ENCODE data around the gene ARFGEF2. TPM values are rescaled to one million over a fixed set of nuclear protein-coding genes. Genes with fewer than 3 reads are reported as not detected.

Gene ARFGEF2
- total RNA-seq, 1 experiment from 2014 or later, result 30.3 TPM

GRCh38 chr20:48953653-48954052 lies 32.1 kb downstream of the ARFGEF2 start:
- H3K9me3 Mint-ChIP-seq (ENCODE audit: unreplicated experiment), result no peaks in the 10 kb centered on the region
- peaks cover 75% of the 10 kb centered on the region for H3K36me3 Mint-ChIP-seq (ENCODE audit: insufficient read depth, unreplicated experiment)
- intact Hi-C loops (cut with micrococcal nuclease), result no loop called here
- no peak overlapping the region for H3K4me3 Mint-ChIP-seq (ENCODE audit: unreplicated experiment)
- no peak for DNase-seq (ENCODE audit: unreplicated experiment)
- TF ChIP-seq CTCF (IDR thresholded peaks at IDR 0.05; ENCODE audit: unreplicated experiment), result no peak
- no peak overlapping the region for H3K27ac Mint-ChIP-seq (ENCODE audit: low read depth, unreplicated experiment)
- POLR2A ChIA-PET, result interaction anchor here (0.6 to 1.6 kb wide), 2 partner anchors 10 to 38 kb away, joined by 3 to 6 read pairs; no protein-coding TSS in a partner anchor
- CTCF ChIA-PET, result interaction anchor here (0.6 to 0.8 kb wide), 2 partner anchors 241 to 296 kb away, joined by 3 read pairs; no protein-coding TSS in a partner anchor
- H3K27me3 Mint-ChIP-seq (ENCODE audit: insufficient read depth, unreplicated experiment), result no peaks in the 10 kb centered on the region
- H3K4me1 Mint-ChIP-seq (ENCODE audit: insufficient read depth, unreplicated experiment), result no peaks in the 10 kb centered on the region
- no TSS peak for BruUV-seq (replicated peaks)

- TF ChIP-seq CTCF (IDR thresholded peaks at IDR 0.05; ENCODE audit: unreplicated experiment), result no peak
- Mint-ChIP-seq H3K36me3 (ENCODE audit: insufficient read depth, unreplicated experiment) (peaks cover 78% of the 10 kb centered on the region), H3K9me3 (ENCODE audit: unreplicated experiment) (no peaks in the 10 kb centered on the region), H3K27ac (ENCODE audit: low read depth, unreplicated experiment) (no peak overlapping the region), H3K4me1 (ENCODE audit: insufficient read depth, unreplicated experiment) (no peaks in the 10 kb centered on the region), H3K4me3 (ENCODE audit: unreplicated experiment) (no peak overlapping the region), H3K27me3 (ENCODE audit: insufficient read depth, unreplicated experiment) (no peaks in the 10 kb centered on the region)
- DNase-seq (ENCODE audit: unreplicated experiment), result no peak
- ChIA-PET POLR2A (no interaction called here), CTCF (interaction anchor here (0.6 kb wide), 1 partner anchor 71 kb away, joined by 3 read pairs; no protein-coding TSS in a partner anchor)
- intact Hi-C loops (cut with micrococcal nuclease), result no loop called here
- BruUV-seq (replicated peaks), result no TSS peak
Observed at GRCh38 chr20:48956052-48956451, 34.5 kb downstream of the ARFGEF2 start.

- Mint-ChIP-seq H3K27me3 (ENCODE audit: insufficient read depth, unreplicated experiment) (no peaks in the 10 kb centered on the region), H3K27ac (ENCODE audit: low read depth, unreplicated experiment) (no peak overlapping the region), H3K36me3 (ENCODE audit: insufficient read depth, unreplicated experiment) (peaks cover 72% of the 10 kb centered on the region), H3K9me3 (ENCODE audit: unreplicated experiment) (no peaks in the 10 kb centered on the region), H3K4me1 (ENCODE audit: insufficient read depth, unreplicated experiment) (no peaks in the 10 kb centered on the region), H3K4me3 (ENCODE audit: unreplicated experiment) (no peak overlapping the region)
- ChIA-PET CTCF (interaction anchor here (0.9 kb wide), 1 partner anchor 10 kb away, joined by 4 read pairs; no protein-coding TSS in a partner anchor), POLR2A (interaction anchor here (0.8 kb wide), 1 partner anchor 120 kb away, joined by 3 read pairs; no protein-coding TSS in a partner anchor)
- intact Hi-C loops (cut with micrococcal nuclease), result no loop called here
- no peak for DNase-seq (ENCODE audit: unreplicated experiment)
- no TSS peak for BruUV-seq (replicated peaks)
- TF ChIP-seq CTCF (IDR thresholded peaks at IDR 0.05; ENCODE audit: unreplicated experiment), result no peak
Observed at GRCh38 chr20:48957053-48957481, 35.6 kb downstream of the ARFGEF2 start.

DNA sequence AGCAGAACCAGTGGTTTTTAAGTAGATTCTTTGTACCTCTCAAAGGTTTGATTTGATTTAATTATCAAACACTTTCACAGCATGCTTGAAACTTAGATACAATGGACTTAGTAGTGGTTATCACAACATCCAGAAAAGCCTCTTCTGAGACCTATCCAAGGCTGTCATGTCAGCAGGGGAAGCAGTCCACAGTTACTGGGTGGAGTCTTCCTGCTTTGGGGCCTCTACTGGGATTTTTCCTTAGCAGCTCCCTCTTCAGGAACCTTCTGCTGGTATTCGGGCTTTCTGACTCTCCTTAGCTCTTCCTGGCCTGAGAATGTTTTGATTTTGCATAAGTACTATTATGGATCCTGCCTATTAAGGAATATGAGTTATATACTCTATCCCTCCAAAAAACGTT lies 36.0 kb downstream of the ARFGEF2 start:
- no peak for DNase-seq (ENCODE audit: unreplicated experiment)
- no peaks in the 10 kb centered on the region for H3K4me1 Mint-ChIP-seq (ENCODE audit: insufficient read depth, unreplicated experiment)
- ChIA-PET CTCF (interaction anchor here (0.9 kb wide), 1 partner anchor 10 kb away, joined by 4 read pairs; no protein-coding TSS in a partner anchor), POLR2A (interaction anchor here (0.8 kb wide), 1 partner anchor 120 kb away, joined by 3 read pairs; no protein-coding TSS in a partner anchor)
- H3K4me3 Mint-ChIP-seq (ENCODE audit: unreplicated experiment), result no peak overlapping the region
- H3K9me3 Mint-ChIP-seq (ENCODE audit: unreplicated experiment), result no peaks in the 10 kb centered on the region
- no peak overlapping the region for H3K27ac Mint-ChIP-seq (ENCODE audit: low read depth, unreplicated experiment)
- H3K36me3 Mint-ChIP-seq (ENCODE audit: insufficient read depth, unreplicated experiment), result peaks cover 68% of the 10 kb centered on the region
- no TSS peak for BruUV-seq (replicated peaks)
- intact Hi-C loops (cut with micrococcal nuclease), result no loop called here
- no peak for TF ChIP-seq CTCF (IDR thresholded peaks at IDR 0.05; ENCODE audit: unreplicated experiment)
- H3K27me3 Mint-ChIP-seq (ENCODE audit: insufficient read depth, unreplicated experiment), result no peaks in the 10 kb centered on the region
